Body of pancreas (tissue), 4 donors: ENCODE measurements around the gene C3orf18. TPM values are rescaled to one million over a fixed set of nuclear protein-coding genes. Genes with fewer than 3 reads are reported as not detected.

Experiments used
- ATAC-seq: fragments of 150-250 bp; one replicate; pipeline ENCODE4 v1.9.1; 2016
- DNase-seq, 4 donors: peaks; one replicate each; pipeline ENCODE4 v3.0.0-alpha.2; 2019
- H3K27ac ChIP-seq, 4 donors: fragments of 200-600 bp; sonication (generic); 1 replicate in 3 of 4; 2 replicates in 1 of 4; pipeline versions ENCODE4 v1.5.1 to v1.6.1; 2016 to 2019; ENCODE audit warnings: mild to moderate bottlenecking in 1 of 4, mixed read lengths in 1 of 4, moderate library complexity in 1 of 4
- H3K27me3 ChIP-seq, 2 donors: fragments of 200-600 bp; sonication (generic); one replicate each; pipeline ENCODE4 v1.6.0; 2016; ENCODE audit warnings: mild to moderate bottlenecking in 1 of 2
- H3K36me3 ChIP-seq, 2 donors: fragments of 200-600 bp; sonication (generic); replicated peaks in 1 of 2; 2 replicates each; pipeline ENCODE4 v1.5.1; 2016; ENCODE audit warnings: low read depth in 2 of 2; ENCODE audit not compliant: insufficient read depth in 1 of 2
- H3K4me1 ChIP-seq: fragments of 200-600 bp; sonication (generic); one replicate; pipeline ENCODE4 v1.6.0; 2016
- H3K4me3 ChIP-seq, 2 donors: fragments of 200-600 bp; sonication (generic); 1 replicate in 1 of 2; 2 replicates in 1 of 2; pipeline ENCODE4 v1.5.1; 2016 to 2019
- H3K9me3 ChIP-seq, 3 donors: fragments of 200-600 bp; sonication (generic); 1 replicate in 2 of 3; 2 replicates in 1 of 3; pipeline ENCODE4 v1.5.1; 2016
- CTCF ChIP-seq, 7 experiments: fragments of 450-650 bp in 4 of 7; fragments of 200-600 bp in 3 of 7; sonication (generic) in 3 of 7; IDR thresholded peaks; one replicate each; pipeline ENCODE4 v1.5.1; 2016 to 2019; ENCODE audit warnings: antibody characterized with exemption in 7 of 7
- POLR2A ChIP-seq, 3 donors: fragments of 450-650 bp; IDR thresholded peaks; one replicate each; pipeline ENCODE4 v1.6.1; 2016; ENCODE audit warnings: antibody characterized with exemption in 3 of 3, mild to moderate bottlenecking in 2 of 3
- WGBS, 2 donors: methylation state at CpG; one replicate each; pipeline ENCODE4 v1.1.5; 2017; 5-methylcytosine and 5-hydroxymethylcytosine counted together
- intact Hi-C: fragments of 100-400 bp; cut with DNase I; formaldehyde crosslinking; loops from one replicate; pipeline ENCODE4 v1.15.1; 2023
- total RNA-seq, 2 donors: library from RNA; depleted of rRNA; stranded (reverse); fragments of >200 nt; gene quantifications; one replicate each; pipeline ENCODE4 v1.1.0, GENCODE V29; 2016

Gene C3orf18
- total RNA-seq, 2 donors from 2014 or later = 6.3 to 11.4 TPM

DNA sequence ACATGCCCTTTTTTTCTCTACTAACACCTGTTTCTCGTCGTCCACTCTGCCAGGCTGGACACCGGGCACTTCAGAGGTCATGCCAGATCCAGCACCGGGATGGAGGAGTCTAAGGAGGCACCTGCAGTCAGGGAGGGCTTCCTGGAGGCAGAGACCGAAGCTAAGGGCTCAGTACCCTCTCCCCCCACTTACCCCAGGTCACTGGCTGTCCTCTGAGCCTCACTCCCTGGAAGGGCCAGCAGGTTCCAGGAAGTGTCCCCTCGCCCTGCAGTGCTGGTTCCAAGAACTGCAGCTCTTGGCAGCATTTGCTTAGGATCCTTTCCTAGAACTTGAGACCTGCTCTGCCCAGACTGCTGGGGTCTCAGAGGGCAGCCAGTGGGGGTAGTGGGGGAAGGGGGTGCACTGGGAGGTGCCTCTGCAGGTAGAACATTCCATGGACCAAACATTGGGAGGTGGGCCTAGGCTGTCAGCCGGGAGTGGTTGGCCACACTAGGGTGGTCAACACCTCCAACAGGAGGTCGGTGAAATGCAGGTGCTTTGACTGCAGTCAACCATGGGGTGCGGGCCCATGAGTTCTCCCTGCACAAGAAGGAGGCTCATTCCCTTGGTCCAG lies 32.7 kb upstream of the C3orf18 start:
- DNase-seq = peak; percentile 57 to 66 (median 63)
- Histone ChIP-seq H3K27ac (peak overlapping the region; percentile 97 to 100 (median 99)), H3K4me3 (no peak overlapping the region), H3K4me1 (peaks cover 74% of the 10 kb centered on the region), H3K27me3 (no peaks in the 10 kb centered on the region), H3K36me3 (no peaks in the 10 kb centered on the region), H3K9me3 (no peaks in the 10 kb centered on the region)
- no peak for TF ChIP-seq POLR2A (IDR thresholded peaks at IDR 0.05)
- peak in 2 of 7 experiments; percentile 11 to 16 for TF ChIP-seq CTCF (IDR thresholded peaks at IDR 0.05)
- WGBS, 2 donors = 39 to 46% methylated on average over 4 to 9 of the region's 9 CpGs
- intact Hi-C loops = no loop called here
- no peak for ATAC-seq

- TF ChIP-seq POLR2A (IDR thresholded peaks at IDR 0.05) = no peak
- TF ChIP-seq CTCF (IDR thresholded peaks at IDR 0.05) = no peak
- intact Hi-C loops = no loop called here
- DNase-seq (no peak), ATAC-seq (no peak)
- no peaks in the 10 kb centered on the region for H3K36me3 ChIP-seq
- WGBS, 2 donors = 57 to 64% methylated on average over 1 of the region's 1 CpG
- no peaks in the 10 kb centered on the region for H3K27me3 ChIP-seq
- H3K4me3 ChIP-seq = no peak overlapping the region
- H3K9me3 ChIP-seq = no peaks in the 10 kb centered on the region
- H3K4me1 ChIP-seq = peaks cover 69% of the 10 kb centered on the region
- peak overlapping the region; percentile 97 to 100 (median 99) for H3K27ac ChIP-seq
These were observed 32.2 kb upstream of the C3orf18 start for GRCh38 chr3:50599716-50600118.

- Histone ChIP-seq H3K4me1 (peaks cover 65% of the 10 kb centered on the region), H3K36me3 (no peaks in the 10 kb centered on the region), H3K27me3 (no peaks in the 10 kb centered on the region), H3K9me3 (no peaks in the 10 kb centered on the region), H3K27ac (peak overlapping the region in 3 of 4 donors; percentile 97 to 100 (median 98)), H3K4me3 (no peak overlapping the region)
- intact Hi-C loops = no loop called here
- TF ChIP-seq POLR2A (IDR thresholded peaks at IDR 0.05) (no peak), CTCF (IDR thresholded peaks at IDR 0.05) (no peak)
- 90 to 91% methylated on average over 4 to 6 of the region's 6 CpGs for WGBS, 2 donors
- DNase-seq (no peak), ATAC-seq (no peak)
These were observed 31.7 kb upstream of the C3orf18 start for GRCh38 chr3:50599115-50599715.

DNA sequence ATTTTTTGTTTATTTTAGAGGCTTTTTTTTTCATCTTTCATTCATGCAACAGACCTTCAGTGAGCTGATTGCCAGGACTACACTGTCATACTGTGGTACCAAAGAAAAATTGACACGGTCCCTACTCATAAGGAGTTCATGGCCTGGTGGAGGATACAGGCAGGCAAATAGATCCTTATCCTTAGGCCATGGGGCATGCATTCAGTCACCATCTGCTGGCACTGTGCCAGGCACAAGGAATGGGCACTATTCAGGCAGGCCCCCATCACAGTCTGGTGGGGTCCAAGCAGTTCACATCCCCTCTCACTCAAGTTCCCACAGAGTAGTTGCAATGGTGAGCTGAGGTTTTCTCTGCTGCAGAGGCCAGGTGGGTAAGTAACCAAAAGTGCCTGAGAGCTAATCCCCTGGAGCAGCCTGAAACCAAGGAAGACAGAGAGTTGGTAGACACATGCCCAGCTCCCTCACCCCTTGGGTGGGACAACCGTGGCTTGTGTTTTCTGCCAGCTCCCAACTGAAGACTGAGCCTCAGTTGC lies 26.8 kb upstream of the C3orf18 start:
- 16 to 21% methylated on average over 2 of the region's 2 CpGs for WGBS, 2 donors
- Histone ChIP-seq H3K4me3 (no peak overlapping the region), H3K4me1 (peaks cover 48% of the 10 kb centered on the region), H3K9me3 (no peaks in the 10 kb centered on the region), H3K27ac (no peak overlapping the region), H3K27me3 (no peaks in the 10 kb centered on the region), H3K36me3 (no peaks in the 10 kb centered on the region)
- TF ChIP-seq POLR2A (IDR thresholded peaks at IDR 0.05) (no peak), CTCF (IDR thresholded peaks at IDR 0.05) (no peak)
- intact Hi-C loops = no loop called here
- ATAC-seq = no peak
- DNase-seq = no peak
